C4-2B (cell line): ENCODE results near the gene CELF6.

ENCODE experiments used
- CTCF ChIP-seq: fragments of 450-650 bp; conservative IDR thresholded peaks from 2 replicates; pipeline ENCODE4 v1.5.1; 2017; ENCODE audit warnings: mild to moderate bottlenecking
- ZFX ChIP-seq: fragments of 450-650 bp; IDR thresholded peaks from 2 replicates; pipeline ENCODE4 v1.6.1; 2017

- TF ChIP-seq CTCF (no peak), ZFX (no peak)
Observed at GRCh38 chr15:72269739-72270138, 50.2 kb downstream of the CELF6 start.
